Neural cell (in vitro differentiated cells): ENCODE data around the gene SALL4. TPM values are rescaled to one million over a fixed set of nuclear protein-coding genes. Genes with fewer than 3 reads are reported as not detected.
"Not testable (repeated sequence)": the region's sequence is repeated elsewhere in the genome, so short reads cannot be mapped to it uniquely, and the experiment has no call there.

Experiments used
- H2AFZ ChIP-seq: fragments of 200-600, 300-800 bp; sonication (generic), shearing (Covaris generic); 2 replicates; pipeline ENCODE4 v1.6.0; 2014; ENCODE audit warnings: low read depth, mild to moderate bottlenecking, antibody characterized with exemption, low read length, moderate library complexity
- H3F3A ChIP-seq: fragments of 200-600 bp; shearing (Covaris generic); 2 replicates; pipeline ENCODE4 v1.6.1; 2016; ENCODE audit warnings: mild to moderate bottlenecking, moderate library complexity, mixed read lengths, antibody characterized with exemption, low read length; ENCODE audit not compliant: insufficient read depth, poor library complexity, severe bottlenecking
- H3K27ac ChIP-seq: fragments of 200-600, 300-800 bp; sonication (generic), shearing (Covaris generic); 2 replicates; pipeline ENCODE4 v1.5.1; 2014; ENCODE audit warnings: mild to moderate bottlenecking, low read length, moderate library complexity
- H3K27me3 ChIP-seq: fragments of 300-800, 200-600 bp; sonication (generic), shearing (Covaris generic); 2 replicates; pipeline ENCODE4 v1.6.0; 2014; ENCODE audit warnings: mild to moderate bottlenecking, low read depth, low read length, moderate library complexity; ENCODE audit not compliant: insufficient read depth
- H3K36me3 ChIP-seq: fragments of 300-800, 200-600 bp; sonication (generic), shearing (Covaris generic); 2 replicates; pipeline ENCODE4 v1.5.1; 2014; ENCODE audit warnings: mild to moderate bottlenecking, antibody characterized with exemption, low read length, moderate library complexity; ENCODE audit not compliant: insufficient read depth
- H3K4me2 ChIP-seq: fragments of 300-800, 200-600 bp; sonication (generic), shearing (Covaris generic); 2 replicates; pipeline ENCODE4 v1.6.0; 2014; ENCODE audit warnings: mild to moderate bottlenecking, low read length
- H3K4me3 ChIP-seq: fragments of 300-800, 200-600 bp; sonication (generic), shearing (Covaris generic); 2 replicates; pipeline ENCODE4 v1.5.1; 2014; ENCODE audit warnings: mild to moderate bottlenecking, low read length, moderate library complexity
- H3K79me2 ChIP-seq: fragments of 200-600 bp; shearing (Covaris generic); replicated peaks from 2 replicates; pipeline ENCODE4 v1.6.0; 2014; ENCODE audit warnings: mild to moderate bottlenecking, low read length, moderate library complexity; ENCODE audit not compliant: insufficient read depth
- H3K9ac ChIP-seq: fragments of 300-800, 200-600 bp; sonication (generic), shearing (Covaris generic); 2 replicates; pipeline ENCODE4 v1.6.1; 2016; ENCODE audit warnings: mild to moderate bottlenecking, low read length, mixed read lengths
- H3K9me2 ChIP-seq: fragments of 200-600 bp; shearing (Covaris generic); 2 replicates; pipeline ENCODE4 v1.6.1; 2016; ENCODE audit warnings: mild to moderate bottlenecking, low read length, mixed read lengths; ENCODE audit not compliant: insufficient read depth
- H3K9me3 ChIP-seq: fragments of 200-600, 300-800 bp; sonication (generic), shearing (Covaris generic); 2 replicates; pipeline ENCODE4 v1.6.1; 2016; ENCODE audit warnings: mild to moderate bottlenecking, mixed run types, low read length, moderate library complexity, mixed read lengths
- H4K20me1 ChIP-seq: fragments of 200-600 bp; shearing (Covaris generic); 2 replicates; pipeline ENCODE4 v1.6.1; 2016; ENCODE audit warnings: mild to moderate bottlenecking, mixed run types; ENCODE audit not compliant: insufficient read depth
- CTCF ChIP-seq: fragments of 450-650 bp; IDR thresholded peaks from 2 replicates; pipeline ENCODE4 v1.5.1; 2014; ENCODE audit warnings: antibody characterized with exemption, mild to moderate bottlenecking, moderate library complexity; ENCODE audit not compliant: poor library complexity, severe bottlenecking
- EP300 ChIP-seq: fragments of 450-650 bp; conservative IDR thresholded peaks from 2 replicates; pipeline ENCODE4 v1.6.1; 2014; ENCODE audit warnings: antibody characterized with exemption, mild to moderate bottlenecking, moderate library complexity; ENCODE audit not compliant: poor library complexity, severe bottlenecking
- EZH2 ChIP-seq: fragments of 200-600, 300-800 bp; shearing (Covaris generic), sonication (generic); IDR thresholded peaks from 2 replicates; pipeline ENCODE4 v1.6.1; 2014; ENCODE audit warnings: antibody characterized with exemption, low read length, borderline replicate concordance, mild to moderate bottlenecking; ENCODE audit not compliant: insufficient read depth, poor library complexity, severe bottlenecking
- MXI1 ChIP-seq: fragments of 450-650 bp; conservative IDR thresholded peaks from 2 replicates; pipeline ENCODE4 v1.6.1; 2014; ENCODE audit warnings: antibody characterized with exemption, mild to moderate bottlenecking; ENCODE audit not compliant: poor library complexity, severe bottlenecking
- POLR2AphosphoS5 ChIP-seq: IDR thresholded peaks from 2 replicates; pipeline ENCODE4 v1.6.1; 2012
- RAD21 ChIP-seq: fragments of 450-650 bp; conservative IDR thresholded peaks from 2 replicates; pipeline ENCODE4 v1.6.1; 2014; ENCODE audit warnings: antibody characterized with exemption, mild to moderate bottlenecking, moderate library complexity
- REST ChIP-seq: IDR thresholded peaks from 2 replicates; pipeline ENCODE4 v1.6.1; 2012; ENCODE audit warnings: borderline replicate concordance
- SMC3 ChIP-seq: fragments of 450-650 bp; conservative IDR thresholded peaks from 2 replicates; pipeline ENCODE4 v1.6.1; 2014; ENCODE audit warnings: antibody characterized with exemption, mild to moderate bottlenecking, moderate library complexity; ENCODE audit not compliant: poor library complexity
- TAF1 ChIP-seq: IDR thresholded peaks from 2 replicates; pipeline ENCODE4 v1.6.1; 2012; ENCODE audit warnings: low read depth
- polyA plus RNA-seq: library from polyadenylated mRNA; depleted of rRNA; stranded (reverse); fragments of >200 nt; gene quantifications from 2 replicates; pipeline ENCODE4 v1.2.3, GENCODE V29; 2014

The SALL4 gene
- polyA plus RNA-seq, 1 donor from 2014 or later, result 1.4 TPM

GRCh38 chr20:51756653-51757052 is 45.7 kb downstream of the SALL4 start:
- no peaks in the 10 kb centered on the region for H3K36me3 ChIP-seq
- TF ChIP-seq SMC3, result no peak
- TF ChIP-seq REST, result no peak
- TF ChIP-seq CTCF, result no peak
- no peak for TF ChIP-seq MXI1
- TF ChIP-seq POLR2AphosphoS5, result no peak
- no peak for TF ChIP-seq RAD21
- H4K20me1 ChIP-seq, result no peaks in the 10 kb centered on the region
- H2AFZ ChIP-seq, result no peak overlapping the region
- peaks cover 24% of the 10 kb centered on the region for H3K79me2 ChIP-seq
- H3K27me3 ChIP-seq, result no peaks in the 10 kb centered on the region
- H3K27ac ChIP-seq, result no peak overlapping the region
- no peak overlapping the region for H3K4me2 ChIP-seq
- no peaks in the 10 kb centered on the region for H3F3A ChIP-seq
- no peak overlapping the region for H3K9ac ChIP-seq
- no peak overlapping the region for H3K4me3 ChIP-seq
- no peaks in the 10 kb centered on the region for H3K9me2 ChIP-seq
- H3K9me3 ChIP-seq, result no peaks in the 10 kb centered on the region

- not testable (repeated sequence) for H3K36me3 ChIP-seq, H4K20me1 ChIP-seq, H3K27me3 ChIP-seq, H3F3A ChIP-seq, H3K9me3 ChIP-seq, H2AFZ ChIP-seq, H3K4me3 ChIP-seq, H3K27ac ChIP-seq, H3K9me2 ChIP-seq, H3K4me2 ChIP-seq, H3K9ac ChIP-seq
- H3K79me2 ChIP-seq, result peaks cover 20% of the 10 kb centered on the region
Observed at GRCh38 chr20:51753220-51753619, 49.1 kb downstream of the SALL4 start.

- no peaks in the 10 kb centered on the region for H3K9me2 ChIP-seq
- peaks cover 20% of the 10 kb centered on the region for H3K79me2 ChIP-seq
- TF ChIP-seq REST (no peak), CTCF (no peak), RAD21 (no peak), EZH2 (no peak), SMC3 (no peak), MXI1 (no peak), TAF1 (no peak), POLR2AphosphoS5 (no peak), EP300 (no peak)
- no peaks in the 10 kb centered on the region for H3F3A ChIP-seq
- no peak overlapping the region for H3K9ac ChIP-seq
- no peak overlapping the region for H3K4me3 ChIP-seq
- H3K27ac ChIP-seq, result no peak overlapping the region
- H4K20me1 ChIP-seq, result no peaks in the 10 kb centered on the region
- no peaks in the 10 kb centered on the region for H3K36me3 ChIP-seq
- H3K27me3 ChIP-seq, result no peaks in the 10 kb centered on the region
- H3K4me2 ChIP-seq, result no peak overlapping the region
- H3K9me3 ChIP-seq, result no peaks in the 10 kb centered on the region
- no peak overlapping the region for H2AFZ ChIP-seq
Observed at GRCh38 chr20:51752343-51752951, 49.9 kb downstream of the SALL4 start.
